ENCODE measurements around the gene DNAJC5. TPM values are rescaled to one million over a fixed set of nuclear protein-coding genes. Genes with fewer than 3 reads are reported as not detected.

DNAJC5 gene
- total RNA-seq, 2 donors from 2014 or later, result 32.9 to 44.2 TPM

GRCh38 chr20:63934271-63935068 lies 39.5 kb downstream of the DNAJC5 start:
- peak in 1 of 4 donors; percentile 6 for DNase-seq
- TF ChIP-seq POLR2A (IDR thresholded peaks at IDR 0.05) (no peak), CTCF (IDR thresholded peaks at IDR 0.05) (no peak)
- Histone ChIP-seq H3K27ac (no peak overlapping the region), H3K27me3 (no peaks in the 10 kb centered on the region), H3K36me3 (replicated peaks in 1 of 2; ENCODE audit: insufficient read depth in 1 of 2, low read depth in 2 of 2) (peaks cover 13 to 25% of the 10 kb centered on the region in 2 donors), H3K4me3 (no peak overlapping the region), H3K4me1 (no peaks in the 10 kb centered on the region), H3K9me3 (no peaks in the 10 kb centered on the region)
- 82 to 94% methylated on average over 30 to 37 of the region's 37 CpGs for WGBS, 2 donors
- intact Hi-C loops (cut with DNase I), result no loop called here
- ATAC-seq, result no peak

GRCh38 chr20:63935447-63935846 lies 40.5 kb downstream of the DNAJC5 start:
- peaks cover 13 to 27% of the 10 kb centered on the region in 2 donors for H3K36me3 ChIP-seq (replicated peaks in 1 of 2; ENCODE audit: insufficient read depth in 1 of 2, low read depth in 2 of 2)
- DNase-seq (no peak), ATAC-seq (no peak)
- intact Hi-C loops (cut with DNase I), result no loop called here
- H3K4me3 ChIP-seq, result no peak overlapping the region
- WGBS, 2 donors, result 87 to 100% methylated on average over 4 to 9 of the region's 9 CpGs
- H3K27ac ChIP-seq, result no peak overlapping the region
- TF ChIP-seq POLR2A (IDR thresholded peaks at IDR 0.05) (no peak), CTCF (IDR thresholded peaks at IDR 0.05) (no peak)
- no peaks in the 10 kb centered on the region for H3K9me3 ChIP-seq
- no peaks in the 10 kb centered on the region for H3K27me3 ChIP-seq
- H3K4me1 ChIP-seq, result no peaks in the 10 kb centered on the region

- Histone ChIP-seq H3K4me1 (no peaks in the 10 kb centered on the region), H3K36me3 (replicated peaks in 1 of 2; ENCODE audit: insufficient read depth in 1 of 2, low read depth in 2 of 2) (peaks cover 0 to 19% of the 10 kb centered on the region in 2 donors), H3K4me3 (no peak overlapping the region), H3K9me3 (no peaks in the 10 kb centered on the region), H3K27ac (no peak overlapping the region), H3K27me3 (no peaks in the 10 kb centered on the region)
- 85 to 94% methylated on average over 12 to 14 of the region's 14 CpGs for WGBS, 2 donors
- no peak for DNase-seq
- intact Hi-C loops (cut with DNase I), result no loop called here
- TF ChIP-seq POLR2A (IDR thresholded peaks at IDR 0.05), result no peak
- no peak for TF ChIP-seq CTCF (IDR thresholded peaks at IDR 0.05)
- no peak for ATAC-seq
These were observed 42.7 kb downstream of the DNAJC5 start for GRCh38 chr20:63937596-63937995.

- Histone ChIP-seq H3K9me3 (no peaks in the 10 kb centered on the region), H3K27me3 (no peaks in the 10 kb centered on the region), H3K4me1 (no peaks in the 10 kb centered on the region), H3K27ac (no peak overlapping the region), H3K4me3 (no peak overlapping the region), H3K36me3 (replicated peaks in 1 of 2; ENCODE audit: insufficient read depth in 1 of 2, low read depth in 2 of 2) (peaks cover 0 to 28% of the 10 kb centered on the region in 2 donors)
- TF ChIP-seq POLR2A (IDR thresholded peaks at IDR 0.05), result no peak
- intact Hi-C loops (cut with DNase I), result no loop called here
- no peak for ATAC-seq
- WGBS, 2 donors, result 87% methylated on average over 32 of the region's 33 CpGs; no CpG with 5 or more reads in 1 of the 2 donors
- DNase-seq, result no peak
These were observed 44.4 kb downstream of the DNAJC5 start for GRCh38 chr20:63939061-63939935.

GRCh38 chr20:63940071-63940471 lies 45.1 kb downstream of the DNAJC5 start:
- Histone ChIP-seq H3K4me3 (no peak overlapping the region), H3K27me3 (no peaks in the 10 kb centered on the region), H3K4me1 (no peaks in the 10 kb centered on the region), H3K36me3 (replicated peaks in 1 of 2; ENCODE audit: insufficient read depth in 1 of 2, low read depth in 2 of 2) (peaks cover 0 to 28% of the 10 kb centered on the region in 2 donors), H3K27ac (no peak overlapping the region), H3K9me3 (no peaks in the 10 kb centered on the region)
- ATAC-seq (no peak), DNase-seq (no peak)
- TF ChIP-seq CTCF (IDR thresholded peaks at IDR 0.05) (no peak), POLR2A (IDR thresholded peaks at IDR 0.05) (no peak)
- intact Hi-C loops (cut with DNase I), result no loop called here
- WGBS, 2 donors, result 90 to 100% methylated on average over 1 to 23 of the region's 23 CpGs

Measured in body of pancreas (tissue), 4 donors.